K562 (cell line): ENCODE measurements around the gene PIP4K2A. TPM values are rescaled to one million over a fixed set of nuclear protein-coding genes. Genes with fewer than 3 reads are reported as not detected.

Source experiments
- ATF1 ChIP-seq, 2 experiments: fragments of 450-650 bp in 1 of 2; IDR thresholded peaks; 2 replicates each; pipeline ENCODE4 v1.6.1; 2016; ENCODE audit warnings: missing compliant biosample characterization in 1 of 2, missing genetic modification characterization in 1 of 2
- CHD4 ChIP-seq: fragments of 200-600 bp; sonication (generic); IDR thresholded peaks from 3 replicates; pipeline ENCODE4 v1.6.1; 2012; ENCODE audit warnings: low read depth, mild to moderate bottlenecking, mixed read lengths, low read length, inconsistent platforms; ENCODE audit not compliant: insufficient read depth, insufficient replicate concordance, poor library complexity, severe bottlenecking
- DACH1 ChIP-seq: fragments of 450-650 bp; IDR thresholded peaks from 2 replicates; pipeline ENCODE4 v1.6.1; 2018; ENCODE audit not compliant: partially characterized antibody
- DIDO1 ChIP-seq: fragments of 450-650 bp; IDR thresholded peaks from 2 replicates; pipeline ENCODE4 v1.6.1; 2016; ENCODE audit warnings: low read depth, missing biosample characterization, missing genetic modification characterization
- ETV1 ChIP-seq: fragments of 450-650 bp; conservative IDR thresholded peaks from 2 replicates; pipeline ENCODE4 v1.6.1; 2016; ENCODE audit warnings: missing genetic modification characterization, control low read depth, low read depth, missing compliant biosample characterization
- HCFC1 ChIP-seq: IDR thresholded peaks from 2 replicates; pipeline ENCODE4 v1.6.1; 2012; ENCODE audit warnings: low read depth, low read length, improper control_type of control experiment
- HNRNPLL ChIP-seq: fragments of 200-400 bp; formaldehyde crosslinking; IDR thresholded peaks from 2 replicates; pipeline ENCODE4 v1.6.1; 2017; ENCODE audit warnings: low read length, low read depth, mild to moderate bottlenecking; ENCODE audit not compliant: poor library complexity, severe bottlenecking
- ILF3 ChIP-seq: fragments of 450-650 bp; IDR thresholded peaks from 2 replicates; pipeline ENCODE4 v1.6.1; 2018; ENCODE audit warnings: antibody characterized with exemption, mild to moderate bottlenecking, moderate library complexity, borderline replicate concordance
- MEIS2 ChIP-seq: fragments of 450-650 bp; IDR thresholded peaks from 2 replicates; pipeline ENCODE4 v1.6.1; 2014; ENCODE audit warnings: mild to moderate bottlenecking; ENCODE audit not compliant: partially characterized antibody
- RNF2 ChIP-seq: sonication (generic); IDR thresholded peaks from 2 replicates; pipeline ENCODE4 v1.6.1; 2016
- SAFB2 ChIP-seq: fragments of 200-400 bp; formaldehyde crosslinking; IDR thresholded peaks from 2 replicates; pipeline ENCODE4 v1.6.1; 2018; ENCODE audit warnings: borderline replicate concordance, low read length, low read depth, moderate library complexity; ENCODE audit not compliant: severe bottlenecking
- THAP12 ChIP-seq: fragments of 250-450 bp; sonication (Bioruptor Pico); IDR thresholded peaks from 2 replicates; pipeline ENCODE4 v1.9.0; 2021; ENCODE audit warnings: mild to moderate bottlenecking, inconsistent platforms
- TRIM24 ChIP-seq, 2 experiments: fragments of 450-650 bp; IDR thresholded peaks; 2 replicates each; pipeline ENCODE4 v1.6.1; 2016
- XRCC5 ChIP-seq: fragments of 200-400 bp; formaldehyde crosslinking; IDR thresholded peaks from 2 replicates; pipeline ENCODE4 v1.6.1; 2017; ENCODE audit warnings: low read depth, mild to moderate bottlenecking, low read length
- ZMIZ1 ChIP-seq, 2 experiments: fragments of 150-350 bp in 1 of 2; IDR thresholded peaks; 2 replicates each; pipeline ENCODE4 v1.6.1; 2012 to 2016; ENCODE audit warnings: low read depth in 2 of 2, low read length in 2 of 2, mild to moderate bottlenecking in 1 of 2, moderate library complexity in 1 of 2
- ZNF395 ChIP-seq: fragments of 200-800 bp; sonication (Bioruptor generic); IDR thresholded peaks from 2 replicates; pipeline ENCODE4 v1.6.1; 2017; ENCODE audit warnings: missing genetic modification characterization, missing compliant biosample characterization
- ZNF639 ChIP-seq, 2 experiments: fragments of 200-800 bp in 1 of 2; sonication (Bioruptor generic) in 1 of 2; sonication (generic) in 1 of 2; formaldehyde crosslinking in 1 of 2; IDR thresholded peaks in 1 of 2; conservative IDR thresholded peaks in 1 of 2; 2 replicates each; pipeline versions ENCODE4 v1.5.0 to v1.6.1; 2016 to 2020; ENCODE audit warnings: missing compliant biosample characterization in 1 of 2, missing genetic modification characterization in 1 of 2, missing genetic modification reagents in 1 of 2
- ZNF668 ChIP-seq: fragments of 250-450 bp; sonication (Bioruptor Pico); IDR thresholded peaks from 2 replicates; pipeline ENCODE4 v1.8.0; 2022; ENCODE audit warnings: mild to moderate bottlenecking, inconsistent platforms
- polyA plus RNA-seq, 8 experiments: library from polyadenylated mRNA; depleted of rRNA in 4 of 8; stranded (reverse) in 5 of 8; unstranded in 3 of 8; fragments of >200 nt; fragmentation: Nextera tagmentation in 2 of 8; fragmentation: Illumina TruSeq in 1 of 8; extraction: Ambion mirVana in 2 of 8; extraction: Trizol in 1 of 8; gene quantifications; 2 replicates each; pipeline versions ENCODE4 v1.2.1 to v1.2.3, GENCODE V29; 2011 to 2014; ENCODE audit warnings: inconsistent platforms in 1 of 8, missing spikeins in 1 of 8
- total RNA-seq, 7 experiments: library from RNA; depleted of rRNA in 6 of 7; stranded (reverse); fragments of >200 nt in 6 of 7; fragmentation: Illumina TruSeq in 2 of 7; extraction: Trizol in 2 of 7; gene quantifications; 2 replicates each; pipeline versions ENCODE4 v1.2.1 to v1.2.3, GENCODE V29; 2011 to 2021; ENCODE audit warnings: low replicate concordance in 1 of 7

Gene PIP4K2A
- total and polyA plus RNA-seq, 9 of the 15 experiments (the other 6 are each of a cell fraction or from before 2014, with no cell fraction given): 35.6 to 117 (median 71.9) TPM

GRCh38 chr10:22598478-22598877 is 115.9 kb downstream of the PIP4K2A start (continued):
- no peak for TF ChIP-seq ZMIZ1 (IDR thresholded peaks at IDR 0.05; ENCODE audit: low read depth in 2 of 2, low read length in 2 of 2)
- TF ChIP-seq ATF1 (CRISPR knock-in tag; IDR thresholded peaks at IDR 0.05): no peak
- TF ChIP-seq ATF1 (tag; IDR thresholded peaks at IDR 0.05): 0 out of 2 replicates have a peak, but pooled peaks have one; percentile 15
- peak; percentile 37 for TF ChIP-seq DACH1
- TF ChIP-seq HNRNPLL: no peak
- no peak for TF ChIP-seq RNF2
- no peak for TF ChIP-seq ZNF639 (CRISPR knock-in tag; conservative IDR thresholded peaks at IDR 0.05 in 1 of 2, IDR thresholded peaks at IDR 0.05 in 1 of 2)
- no peak for TF ChIP-seq CHD4
- TF ChIP-seq HCFC1: no peak
- peak; percentile 41; the same call in 1 of the 2 replicates for TF ChIP-seq ETV1 (tag)
- no peak for TF ChIP-seq THAP12 (CRISPR knock-in tag)
- no peak for TF ChIP-seq ZNF668 (CRISPR knock-in tag)
- 0 out of 2 replicates have a peak, but pooled peaks have one; percentile 17 for TF ChIP-seq ZNF395 (CRISPR knock-in tag)
- TF ChIP-seq MEIS2: peak; percentile 59
- TF ChIP-seq ILF3: no peak
- no peak for TF ChIP-seq TRIM24 (IDR thresholded peaks at IDR 0.05)
- no peak for TF ChIP-seq SAFB2
- no peak for TF ChIP-seq DIDO1
- TF ChIP-seq XRCC5: no peak
